ENCODE measurements around the gene FZD1. TPM values are rescaled to one million over a fixed set of nuclear protein-coding genes. Genes with fewer than 3 reads are reported as not detected.

Gene FZD1
- total and polyA plus RNA-seq, 2 of the 8 experiments (the other 6 are each of a cell fraction or from before 2014, with no cell fraction given), result 0.62 to 0.91 TPM

GRCh38 chr7:91292506-91292905, 28.3 kb downstream of the FZD1 start (continued):
- no peak for TF ChIP-seq EZH2 (IDR thresholded peaks at IDR 0.05; ENCODE audit: low read depth, low read length, severe bottlenecking)
- no peak for TF ChIP-seq SIX5 (IDR thresholded peaks at IDR 0.05; ENCODE audit: low read depth, low read length)
- no peak for TF ChIP-seq TEAD4 (IDR thresholded peaks at IDR 0.05; ENCODE audit: low read depth, low read length)
- TF ChIP-seq CEBPB (IDR thresholded peaks at IDR 0.05; ENCODE audit: low read depth, low read length), result no peak
- no peak for TF ChIP-seq TBP (IDR thresholded peaks at IDR 0.05; ENCODE audit: low read depth, low read length)
- TF ChIP-seq RXRA (IDR thresholded peaks at IDR 0.05; ENCODE audit: insufficient read depth, low read depth, low read length), result no peak
- no peak for TF ChIP-seq CHD2 (IDR thresholded peaks at IDR 0.05; ENCODE audit: low read length)
